Activated T-cell treated with anti-CD3 and anti-CD28 coated beads for 1 hour (primary cell): ENCODE results near the gene KRT80.

ENCODE experiments used
- DNase-seq: peaks from one replicate; pipeline ENCODE4 v3.0.0-alpha.2; 2020; ENCODE audit warnings: low read depth

The KRT80 gene

GRCh38 chr12:52179396-52179973 lies 12.3 kb downstream of the KRT80 start:
- no peak for DNase-seq

- no peak for DNase-seq
Measured at GRCh38 chr12:52178984-52179383, 12.8 kb downstream of the KRT80 start.

DNA sequence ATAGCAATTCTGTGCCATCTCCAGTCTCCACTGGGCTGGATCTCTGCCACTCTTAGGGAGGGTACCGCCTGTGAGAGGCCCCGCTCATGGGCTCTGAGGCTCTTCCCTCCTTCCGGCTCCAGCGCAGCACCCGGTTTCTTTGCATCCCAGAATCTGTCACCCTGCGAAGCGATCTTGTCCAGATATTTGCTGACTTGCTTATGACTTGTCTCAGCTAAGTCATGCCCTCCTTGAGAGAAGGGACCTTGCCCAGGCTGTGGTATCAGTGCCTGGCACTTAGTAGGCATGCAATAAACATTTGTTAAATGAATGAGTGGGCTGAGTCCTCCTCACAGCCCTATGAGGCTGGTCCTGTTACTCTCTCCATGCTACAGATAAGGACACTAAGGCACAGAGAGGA lies 13.4 kb downstream of the KRT80 start:
- no peak for DNase-seq

DNA sequence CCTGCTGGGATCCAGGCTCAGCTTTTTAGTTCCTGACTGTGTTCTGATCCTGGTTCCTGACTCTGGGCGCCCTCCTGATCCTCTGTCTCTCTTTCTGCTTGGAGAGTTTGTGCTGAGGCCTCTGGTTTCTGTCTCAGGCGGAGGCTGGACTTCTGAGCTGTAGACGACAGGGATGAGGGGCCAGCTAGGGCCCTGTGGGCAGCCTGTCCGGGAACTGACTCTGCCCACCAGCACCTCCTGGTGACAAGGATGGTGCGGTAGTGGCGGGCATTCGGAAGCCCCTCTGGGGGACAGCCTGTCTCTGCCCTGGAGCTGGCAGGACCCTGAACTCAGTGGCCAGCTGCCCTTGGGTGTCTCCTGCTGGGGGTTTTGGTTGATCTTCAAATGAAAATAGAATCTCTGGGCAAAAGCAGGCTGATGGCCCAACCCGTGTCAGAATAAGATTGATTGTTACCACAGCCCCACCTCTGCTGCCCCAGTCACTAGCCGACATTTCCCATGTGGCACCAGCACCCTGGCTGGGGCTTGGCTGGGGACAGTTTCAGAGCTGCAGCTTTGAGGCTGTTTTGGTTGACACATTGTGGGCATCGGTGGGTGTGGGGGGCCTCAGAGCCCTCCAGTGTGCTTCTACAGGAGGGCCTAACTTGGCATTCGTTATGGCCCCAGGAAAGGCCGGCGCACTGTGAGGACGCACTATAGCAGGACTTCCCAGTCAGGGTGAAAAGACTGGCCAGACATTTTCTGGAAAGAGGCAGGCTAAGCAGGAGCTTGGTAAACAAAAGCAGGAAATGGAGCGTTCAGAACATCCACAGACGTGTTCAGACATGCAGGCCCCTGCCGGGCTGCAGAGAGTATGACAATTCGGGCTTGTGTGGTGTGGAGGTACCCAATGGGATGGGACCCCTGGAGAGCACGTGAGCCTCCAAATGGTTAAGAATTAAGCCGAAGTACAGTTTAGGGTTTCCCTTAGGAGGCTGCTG lies 16.2 kb downstream of the KRT80 start:
- DNase-seq, result no peak

GRCh38 chr12:52173526-52173925 lies 18.3 kb downstream of the KRT80 start:
- DNase-seq, result no peak

- no peak for DNase-seq
Measured at GRCh38 chr12:52172956-52173355, 18.9 kb downstream of the KRT80 start.

DNA sequence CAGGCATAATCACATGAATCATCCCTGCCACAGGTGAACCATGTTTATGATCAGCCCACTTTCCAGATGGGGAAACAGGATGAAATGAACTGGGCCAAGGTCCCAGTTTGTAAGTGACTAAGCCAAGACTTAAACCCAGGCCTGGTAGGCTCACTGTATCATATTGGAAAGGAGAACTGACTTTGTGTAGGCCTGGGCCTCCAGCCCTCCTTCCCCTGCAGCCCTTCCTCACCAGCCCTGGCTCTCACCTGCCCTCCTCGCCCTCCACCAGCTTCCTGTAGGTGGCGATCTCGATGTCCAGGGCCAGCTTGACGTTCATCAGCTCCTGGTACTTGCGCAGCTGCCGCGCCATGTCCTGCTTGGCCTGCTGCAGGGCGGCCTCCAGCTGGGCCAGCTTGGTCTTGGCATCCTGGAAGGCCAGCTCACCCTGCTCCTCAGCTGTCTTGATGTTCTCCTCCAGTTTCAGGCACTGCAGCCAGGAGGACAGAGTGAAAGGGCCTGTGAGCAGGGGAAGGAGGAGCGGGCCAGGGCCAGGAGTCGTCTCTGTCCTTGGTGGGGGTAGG lies 19.8 kb downstream of the KRT80 start:
- no peak for DNase-seq

DNA sequence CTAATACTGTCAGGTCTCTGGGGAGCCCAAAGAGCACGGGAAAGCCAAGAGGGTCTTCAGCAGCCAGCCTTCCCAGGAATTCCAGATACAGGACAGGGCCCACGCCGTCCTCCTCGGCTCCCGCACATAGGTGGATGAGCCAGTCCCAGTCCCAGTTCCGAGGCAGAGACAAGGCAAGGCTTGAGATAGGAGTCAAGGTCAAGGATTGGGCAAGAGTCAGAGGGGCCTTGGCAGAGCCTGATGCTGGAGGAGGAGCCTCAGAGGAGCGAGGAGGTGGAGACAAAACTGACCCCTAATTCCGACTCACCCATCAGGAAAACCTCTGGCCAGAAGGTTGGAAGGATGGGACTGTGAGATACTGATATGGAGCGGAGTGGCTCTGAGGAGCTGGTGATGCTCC lies 21.0 kb downstream of the KRT80 start:
- no peak for DNase-seq

DNA sequence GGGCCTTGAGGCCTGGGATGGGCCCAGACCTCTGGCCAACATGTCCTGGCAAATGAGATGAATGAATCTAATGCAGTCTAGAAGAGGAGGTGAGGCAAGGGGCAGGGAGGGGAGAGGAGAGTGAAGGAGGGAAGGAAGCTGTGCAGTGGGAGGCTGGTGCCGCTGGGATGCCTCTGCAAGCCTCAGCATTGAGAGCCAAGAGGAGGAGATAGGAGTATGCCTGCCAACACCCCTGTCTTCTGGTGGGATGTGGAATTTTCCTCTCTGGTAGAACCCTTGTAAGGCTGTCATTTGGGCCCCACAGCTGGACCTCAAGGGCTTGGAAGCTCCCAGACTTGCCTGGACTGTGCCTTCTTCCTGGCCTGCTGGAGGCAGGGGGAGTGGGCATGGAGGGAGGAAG lies 21.9 kb downstream of the KRT80 start:
- no peak for DNase-seq

- DNase-seq, result no peak
Measured at GRCh38 chr12:52168019-52168717, 23.6 kb downstream of the KRT80 start.

DNA sequence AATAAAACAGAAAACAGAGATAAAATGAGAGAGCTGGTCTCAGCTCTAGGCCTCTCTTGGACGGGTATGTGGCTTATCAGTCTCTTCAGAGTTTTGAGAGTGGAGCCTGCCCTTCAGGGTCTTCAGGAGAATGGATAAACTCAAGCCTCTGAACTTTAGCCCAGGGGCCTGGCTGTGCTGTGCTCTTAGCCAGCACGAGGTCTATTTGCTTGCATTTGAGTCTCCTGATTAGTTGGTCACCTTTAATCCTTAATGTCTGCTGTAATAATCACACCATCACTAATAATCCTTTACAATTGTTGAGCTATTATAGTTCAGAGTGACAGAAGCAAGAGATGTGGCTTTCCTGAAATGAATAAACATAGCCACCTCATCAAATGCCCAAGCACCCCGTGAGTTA lies 24.3 kb downstream of the KRT80 start:
- no peak for DNase-seq

DNA sequence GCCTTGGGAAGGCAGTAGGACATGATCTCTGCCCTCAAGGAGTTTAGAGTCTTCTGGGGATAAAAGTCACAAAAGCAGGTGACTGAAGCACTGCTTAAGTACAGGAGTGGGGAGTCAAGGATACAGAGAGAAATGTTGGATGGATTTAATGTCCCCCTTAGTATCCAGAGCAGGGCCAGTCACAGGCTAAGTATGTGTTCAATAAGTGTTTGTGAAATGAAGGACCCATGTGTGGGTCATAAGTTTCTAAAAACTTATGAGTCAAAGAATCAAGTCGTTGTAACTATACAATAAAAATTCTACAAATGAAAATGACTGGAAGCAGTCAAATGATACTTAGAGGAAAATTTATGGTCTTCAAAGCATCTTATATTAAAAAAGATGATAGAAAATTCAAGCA lies 25.1 kb downstream of the KRT80 start:
- DNase-seq, result no peak

DNA sequence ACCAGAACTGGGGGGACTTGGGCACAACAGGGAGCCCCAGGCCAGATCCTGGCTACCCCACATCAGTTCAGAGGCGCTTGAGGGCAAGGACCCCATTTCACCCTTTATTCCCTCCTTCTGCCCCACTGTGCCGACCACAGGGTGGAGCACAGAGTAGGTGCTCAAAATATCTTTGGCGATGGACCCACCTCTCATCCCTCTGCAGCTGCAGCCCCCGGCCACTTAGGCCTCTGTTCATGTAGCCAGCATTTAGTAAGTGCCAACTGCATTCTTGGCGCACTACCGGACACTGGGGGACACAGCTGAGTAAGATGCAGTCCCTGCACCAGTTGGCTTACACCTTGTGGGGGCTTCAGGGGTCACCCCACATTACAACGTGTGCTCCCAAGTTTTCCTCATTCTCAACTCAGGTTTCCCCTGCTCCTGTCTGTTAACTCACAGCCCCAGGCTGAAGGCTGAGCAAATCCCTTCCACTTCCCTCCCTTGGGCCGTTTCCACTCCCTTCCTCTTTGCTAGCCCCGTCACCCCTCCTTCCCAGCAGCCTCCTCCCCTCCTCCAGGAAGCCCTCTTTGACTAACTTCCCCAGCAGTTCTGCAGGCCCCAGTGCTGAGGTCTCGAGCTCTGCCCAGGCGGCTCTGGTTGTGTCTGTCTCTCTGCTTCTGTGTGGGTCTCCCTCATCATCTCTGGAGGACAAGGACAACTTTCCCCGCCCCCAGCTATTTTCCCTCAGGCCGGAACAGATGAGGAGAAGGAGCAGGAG lies 26.5 kb downstream of the KRT80 start:
- DNase-seq, result no peak

DNA sequence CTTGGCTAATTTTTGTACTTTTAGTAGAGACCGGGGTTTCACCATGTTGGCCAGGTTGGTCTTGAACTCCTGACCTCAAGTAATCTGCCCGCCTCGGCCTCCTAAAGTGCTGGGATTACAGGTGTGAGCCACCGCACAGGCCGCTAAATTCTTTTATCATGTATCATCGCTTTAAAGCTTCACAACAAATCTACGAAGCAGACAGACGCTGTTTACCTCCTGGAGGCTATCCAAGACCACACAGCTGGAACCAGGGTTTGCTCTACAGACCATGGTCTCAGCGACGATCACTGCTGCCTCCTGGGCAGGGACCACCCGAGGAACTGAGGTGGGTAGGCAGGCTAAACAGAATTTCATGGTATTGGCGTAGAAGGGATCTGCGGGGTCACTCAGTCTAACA lies 27.2 kb downstream of the KRT80 start:
- no peak for DNase-seq

GRCh38 chr12:52162981-52163380 lies 28.8 kb downstream of the KRT80 start:
- no peak for DNase-seq

GRCh38 chr12:52160200-52160599 lies 31.6 kb downstream of the KRT80 start:
- no peak for DNase-seq

DNA sequence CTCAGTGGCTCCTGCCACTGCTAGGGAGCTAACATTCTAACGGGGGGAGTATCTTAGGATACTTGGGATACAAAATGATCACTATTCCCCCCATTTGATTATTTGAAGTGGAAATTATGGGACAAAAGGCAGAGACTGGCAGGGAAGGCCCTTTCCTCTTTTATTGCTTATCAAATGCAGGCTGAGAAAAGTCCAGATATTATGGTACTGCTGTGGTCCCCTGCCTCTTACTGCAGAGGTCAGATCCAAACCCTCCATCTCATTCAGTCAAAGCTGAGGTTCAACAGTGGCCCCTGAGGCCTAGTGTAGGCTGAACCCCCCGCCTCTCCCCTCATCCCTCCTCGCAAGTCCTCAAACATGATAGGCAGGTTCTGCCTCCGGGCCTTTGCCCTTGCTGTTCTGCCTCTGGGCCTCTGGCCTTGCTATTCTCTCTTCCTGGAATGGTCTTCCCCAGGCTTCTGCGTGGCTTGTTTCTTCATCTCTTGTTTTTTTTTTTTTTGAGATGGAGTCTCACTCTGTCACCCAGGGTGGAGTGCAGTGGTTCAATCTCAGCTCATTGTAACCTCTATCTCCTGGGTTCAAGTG lies 34.2 kb downstream of the KRT80 start:
- DNase-seq, result no peak

GRCh38 chr12:52156757-52157565 lies 34.9 kb downstream of the KRT80 start:
- peak; percentile 68 for DNase-seq

DNA sequence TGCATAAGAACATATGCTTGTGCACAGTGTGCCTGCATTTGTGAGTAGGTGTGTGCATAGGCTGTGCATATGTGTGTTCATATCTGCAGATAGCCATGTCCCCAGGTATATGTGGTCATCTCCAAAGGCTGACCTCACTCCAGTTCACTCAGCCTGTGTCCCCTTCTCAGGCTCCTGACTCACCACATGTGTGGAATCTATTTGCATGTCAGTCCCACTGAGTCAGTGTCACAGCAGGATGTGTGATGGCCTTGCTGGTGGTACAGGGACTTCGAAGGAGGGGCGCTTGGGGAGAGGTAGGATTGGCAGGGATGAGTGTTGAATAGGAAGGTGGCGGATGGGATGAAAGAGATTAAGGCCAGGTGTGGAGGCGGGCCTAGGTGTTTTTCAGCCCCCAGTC lies 35.5 kb downstream of the KRT80 start:
- no peak for DNase-seq

DNA sequence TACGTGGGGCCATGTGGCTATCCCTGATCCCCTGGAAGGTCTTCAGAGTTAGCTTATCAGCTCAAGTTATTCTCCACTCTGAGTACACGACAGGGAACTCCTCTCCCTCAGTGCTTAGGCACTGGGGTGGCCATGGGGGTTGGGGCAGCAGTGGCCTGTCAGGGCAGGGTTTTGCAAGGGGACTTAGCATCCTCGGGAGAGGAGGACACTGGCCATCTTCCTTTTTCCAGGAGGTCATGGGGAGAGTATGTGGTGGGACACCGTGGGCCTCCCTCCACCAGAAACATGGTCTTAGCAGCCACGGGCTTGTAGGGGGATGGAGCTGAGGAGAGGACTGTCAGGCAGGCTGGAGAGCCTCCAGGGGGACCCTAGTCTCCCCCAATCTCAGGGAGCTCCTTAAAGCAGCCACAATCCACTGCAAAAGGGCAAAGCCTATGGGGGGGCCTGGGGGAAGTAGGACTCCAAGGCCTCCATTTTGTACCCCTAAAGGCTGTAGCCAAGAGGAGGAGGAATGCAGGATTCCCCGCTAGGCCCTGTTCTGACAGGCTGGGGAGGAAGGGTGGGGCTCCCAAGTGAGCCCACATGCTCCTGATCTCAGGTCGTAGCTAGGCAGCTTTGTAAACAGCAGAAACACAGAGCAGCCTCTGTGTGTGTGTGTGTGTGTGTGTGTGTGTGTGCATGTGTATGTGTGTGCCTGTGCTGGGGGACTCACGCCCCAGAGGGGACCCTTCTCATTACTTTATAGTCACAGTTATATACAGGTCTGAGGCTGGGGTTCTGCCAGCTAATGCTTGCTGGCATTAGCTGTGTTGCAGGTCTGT lies 36.6 kb downstream of the KRT80 start:
- peak; percentile 23 for DNase-seq
